Measurements from ENCODE around the gene CFAP54.
A peak's percentile ranks its signal among the peaks of the same experiment; 100 is the strongest.

CFAP54 gene

GRCh38 chr12:96774496-96775256, 285.3 kb downstream of the CFAP54 start:
- no peaks in the 10 kb centered on the region for H3K36me3 ChIP-seq (ENCODE audit: low read depth)
- DNase-seq (ENCODE audit: low spot score), result no peak
- no peak overlapping the region for H3K4me3 ChIP-seq (ENCODE audit: severe bottlenecking)
- no peaks in the 10 kb centered on the region for H3K9me3 ChIP-seq (ENCODE audit: severe bottlenecking)
- no peaks in the 10 kb centered on the region for H3K27me3 ChIP-seq (ENCODE audit: insufficient read depth, poor library complexity, severe bottlenecking)
- peak; percentile 79 for ATAC-seq (ENCODE audit: low read depth)
- no peak for TF ChIP-seq CTCF (IDR thresholded peaks at IDR 0.05; ENCODE audit: poor library complexity, severe bottlenecking)
- peaks cover 5% of the 10 kb centered on the region for H3K4me1 ChIP-seq (ENCODE audit: insufficient read depth, poor library complexity, severe bottlenecking)
- H3K27ac ChIP-seq (ENCODE audit: poor library complexity, severe bottlenecking), result peak overlapping the region; percentile 57

- TF ChIP-seq CTCF (IDR thresholded peaks at IDR 0.05; ENCODE audit: poor library complexity, severe bottlenecking), result no peak
- ATAC-seq (ENCODE audit: low read depth), result no peak
- H3K27ac ChIP-seq (ENCODE audit: poor library complexity, severe bottlenecking), result no peak overlapping the region
- no peaks in the 10 kb centered on the region for H3K9me3 ChIP-seq (ENCODE audit: severe bottlenecking)
- DNase-seq (ENCODE audit: low spot score), result no peak
- no peak overlapping the region for H3K4me3 ChIP-seq (ENCODE audit: severe bottlenecking)
- no peaks in the 10 kb centered on the region for H3K27me3 ChIP-seq (ENCODE audit: insufficient read depth, poor library complexity, severe bottlenecking)
- H3K4me1 ChIP-seq (ENCODE audit: insufficient read depth, poor library complexity, severe bottlenecking), result peaks cover 5% of the 10 kb centered on the region
- no peaks in the 10 kb centered on the region for H3K36me3 ChIP-seq (ENCODE audit: low read depth)
These were observed 287.5 kb downstream of the CFAP54 start for GRCh38 chr12:96776908-96777307.

- Histone ChIP-seq H3K4me1 (ENCODE audit: insufficient read depth, poor library complexity, severe bottlenecking) (no peaks in the 10 kb centered on the region), H3K27me3 (ENCODE audit: insufficient read depth, poor library complexity, severe bottlenecking) (no peaks in the 10 kb centered on the region), H3K36me3 (ENCODE audit: low read depth) (no peaks in the 10 kb centered on the region), H3K4me3 (ENCODE audit: severe bottlenecking) (no peak overlapping the region), H3K27ac (ENCODE audit: poor library complexity, severe bottlenecking) (no peak overlapping the region), H3K9me3 (ENCODE audit: severe bottlenecking) (no peaks in the 10 kb centered on the region)
- no peak for ATAC-seq (ENCODE audit: low read depth)
- TF ChIP-seq CTCF (IDR thresholded peaks at IDR 0.05; ENCODE audit: poor library complexity, severe bottlenecking), result no peak
- DNase-seq (ENCODE audit: low spot score), result no peak
These were observed 291.0 kb downstream of the CFAP54 start for GRCh38 chr12:96780330-96780729.

- Histone ChIP-seq H3K4me3 (ENCODE audit: severe bottlenecking) (no peak overlapping the region), H3K36me3 (ENCODE audit: low read depth) (no peaks in the 10 kb centered on the region), H3K27ac (ENCODE audit: poor library complexity, severe bottlenecking) (no peak overlapping the region), H3K9me3 (ENCODE audit: severe bottlenecking) (no peaks in the 10 kb centered on the region), H3K27me3 (ENCODE audit: insufficient read depth, poor library complexity, severe bottlenecking) (no peaks in the 10 kb centered on the region), H3K4me1 (ENCODE audit: insufficient read depth, poor library complexity, severe bottlenecking) (no peaks in the 10 kb centered on the region)
- ATAC-seq (ENCODE audit: low read depth) (no peak), DNase-seq (ENCODE audit: low spot score) (no peak)
- no peak for TF ChIP-seq CTCF (IDR thresholded peaks at IDR 0.05; ENCODE audit: poor library complexity, severe bottlenecking)
These were observed 297.4 kb downstream of the CFAP54 start for GRCh38 chr12:96786791-96787190.

- DNase-seq (ENCODE audit: low spot score) (no peak), ATAC-seq (ENCODE audit: low read depth) (no peak)
- Histone ChIP-seq H3K27ac (ENCODE audit: poor library complexity, severe bottlenecking) (no peak overlapping the region), H3K9me3 (ENCODE audit: severe bottlenecking) (peaks cover 7% of the 10 kb centered on the region), H3K4me3 (ENCODE audit: severe bottlenecking) (no peak overlapping the region), H3K27me3 (ENCODE audit: insufficient read depth, poor library complexity, severe bottlenecking) (no peaks in the 10 kb centered on the region), H3K36me3 (ENCODE audit: low read depth) (no peaks in the 10 kb centered on the region), H3K4me1 (ENCODE audit: insufficient read depth, poor library complexity, severe bottlenecking) (no peaks in the 10 kb centered on the region)
- TF ChIP-seq CTCF (IDR thresholded peaks at IDR 0.05; ENCODE audit: poor library complexity, severe bottlenecking), result no peak
These were observed 314.6 kb downstream of the CFAP54 start for GRCh38 chr12:96803969-96804368.
